Gastroesophageal sphincter (tissue), 4 donors: ENCODE results near the gene ZKSCAN4. TPM values are rescaled to one million over a fixed set of nuclear protein-coding genes. Genes with fewer than 3 reads are reported as not detected.

Experiments
- ATAC-seq: fragments of 150-250 bp; one replicate; pipeline ENCODE4 v1.9.1; 2016; ENCODE audit warnings: mild to moderate bottlenecking, moderate library complexity
- H3K27ac ChIP-seq, 4 donors: fragments of 200-600 bp; sonication (generic) in 3 of 4; 1 replicate in 3 of 4; 2 replicates in 1 of 4; pipeline ENCODE4 v1.5.1; 2016 to 2019
- H3K27me3 ChIP-seq: fragments of 200-600 bp; sonication (generic); one replicate; pipeline ENCODE4 v1.5.1; 2019
- H3K36me3 ChIP-seq, 2 donors: fragments of 200-600 bp; sonication (generic); one replicate each; pipeline ENCODE4 v1.5.1; 2019; ENCODE audit warnings: control low read depth in 1 of 2
- H3K4me1 ChIP-seq, 3 donors: fragments of 200-600 bp; sonication (generic); 1 replicate in 2 of 3; 2 replicates in 1 of 3; pipeline ENCODE4 v1.5.1; 2016 to 2019; ENCODE audit warnings: control low read depth in 2 of 3
- H3K4me3 ChIP-seq, 2 donors: fragments of 200-600 bp; sonication (generic); one replicate each; pipeline ENCODE4 v1.5.1; 2019; ENCODE audit warnings: mild to moderate bottlenecking in 1 of 2, moderate library complexity in 1 of 2
- H3K9me3 ChIP-seq, 3 donors: fragments of 200-600 bp; sonication (generic); one replicate each; pipeline ENCODE4 v1.5.1; 2017 to 2019; ENCODE audit warnings: control low read depth in 2 of 3
- EP300 ChIP-seq: sonication (generic); formaldehyde crosslinking; IDR thresholded peaks from one replicate; pipeline ENCODE4 v1.6.1; 2017; ENCODE audit warnings: antibody characterized with exemption, mild to moderate bottlenecking
- POLR2A ChIP-seq, 2 donors: fragments of 450-650 bp; IDR thresholded peaks; one replicate each; pipeline ENCODE4 v1.6.1; 2017; ENCODE audit warnings: antibody characterized with exemption in 2 of 2, mild to moderate bottlenecking in 2 of 2, moderate library complexity in 1 of 2
- POLR2AphosphoS5 ChIP-seq: sonication (generic); formaldehyde crosslinking; IDR thresholded peaks from one replicate; pipeline ENCODE4 v1.6.1; 2017; ENCODE audit warnings: antibody characterized with exemption
- WGBS, 2 donors: methylation state at CpG; one replicate each; pipeline ENCODE4 v1.1.5; 2018; ENCODE audit warnings: low coverage in 1 of 2; 5-methylcytosine and 5-hydroxymethylcytosine counted together
- total RNA-seq, 4 donors: library from RNA; depleted of rRNA; stranded (reverse); fragments of >200 nt; gene quantifications; one replicate each; pipeline ENCODE4 v1.1.0, GENCODE V29; 2016
- TF ChIP-seq, protein P1 (sequence below), 4 experiments: fragments of 200-600 bp in 2 of 4; fragments of 450-650 bp in 2 of 4; sonication (generic) in 1 of 4; IDR thresholded peaks; one replicate each; pipeline ENCODE4 v1.5.1; 2017 to 2019; ENCODE audit warnings: antibody characterized with exemption in 4 of 4, mild to moderate bottlenecking in 2 of 4, moderate library complexity in 2 of 4

ZKSCAN4 gene
- total RNA-seq, 4 donors from 2014 or later, result 3.2 to 6.4 (median 5.0) TPM

DNA sequence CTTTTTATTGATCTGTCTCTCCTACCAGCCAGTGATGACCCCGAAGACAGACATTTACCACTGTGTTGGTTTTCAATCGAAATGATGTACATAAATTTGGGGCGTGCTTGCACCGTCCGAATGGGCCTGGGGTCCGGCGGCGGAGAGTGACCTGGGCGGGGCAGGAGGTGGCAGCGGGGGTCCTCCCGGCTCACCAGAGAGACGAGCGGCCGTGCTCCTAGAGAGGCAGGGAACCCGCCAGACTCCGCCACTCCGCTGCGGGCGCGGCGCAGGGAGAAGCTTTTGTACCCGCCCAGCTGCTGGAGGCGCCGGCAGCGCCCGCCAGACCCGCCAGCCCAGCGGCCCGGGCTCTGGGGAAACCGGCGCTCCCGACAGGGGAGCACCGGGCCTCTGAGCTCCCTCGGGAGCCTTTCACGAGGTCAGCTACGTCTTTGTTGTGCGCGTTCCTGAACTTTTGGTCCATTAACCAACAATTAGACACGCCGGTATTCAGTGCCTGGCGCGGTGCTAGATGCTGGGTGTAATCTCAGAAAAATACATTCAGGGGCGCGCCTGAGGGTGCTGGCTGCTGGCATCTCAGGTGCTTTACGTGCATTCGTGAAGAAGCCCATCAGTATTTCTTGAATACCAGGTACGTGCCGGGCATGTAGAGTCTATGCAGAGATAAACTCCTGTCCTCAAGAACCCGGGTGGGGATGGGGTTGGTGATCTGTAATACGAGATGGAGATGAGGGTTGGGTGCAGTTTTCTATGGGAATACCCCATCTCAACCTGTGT is 29.4 kb upstream of the ZKSCAN4 start, which contains the start of gene PGBD1:
Gene PGBD1 (plus strand): TSS at position 285 of the 777 bp plus-strand sequence. CDS start 2,242 bp downstream, outside the sequence.
- H3K4me1 ChIP-seq, result peaks cover 0 to 21% (median 2%) of the 10 kb centered on the region in 3 donors
- TF ChIP-seq, protein P1, sequence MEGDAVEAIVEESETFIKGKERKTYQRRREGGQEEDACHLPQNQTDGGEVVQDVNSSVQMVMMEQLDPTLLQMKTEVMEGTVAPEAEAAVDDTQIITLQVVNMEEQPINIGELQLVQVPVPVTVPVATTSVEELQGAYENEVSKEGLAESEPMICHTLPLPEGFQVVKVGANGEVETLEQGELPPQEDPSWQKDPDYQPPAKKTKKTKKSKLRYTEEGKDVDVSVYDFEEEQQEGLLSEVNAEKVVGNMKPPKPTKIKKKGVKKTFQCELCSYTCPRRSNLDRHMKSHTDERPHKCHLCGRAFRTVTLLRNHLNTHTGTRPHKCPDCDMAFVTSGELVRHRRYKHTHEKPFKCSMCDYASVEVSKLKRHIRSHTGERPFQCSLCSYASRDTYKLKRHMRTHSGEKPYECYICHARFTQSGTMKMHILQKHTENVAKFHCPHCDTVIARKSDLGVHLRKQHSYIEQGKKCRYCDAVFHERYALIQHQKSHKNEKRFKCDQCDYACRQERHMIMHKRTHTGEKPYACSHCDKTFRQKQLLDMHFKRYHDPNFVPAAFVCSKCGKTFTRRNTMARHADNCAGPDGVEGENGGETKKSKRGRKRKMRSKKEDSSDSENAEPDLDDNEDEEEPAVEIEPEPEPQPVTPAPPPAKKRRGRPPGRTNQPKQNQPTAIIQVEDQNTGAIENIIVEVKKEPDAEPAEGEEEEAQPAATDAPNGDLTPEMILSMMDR (IDR thresholded peaks at IDR 0.05), result peak in 1 of 4 experiments; percentile 20
- TF ChIP-seq EP300 (no peak), POLR2AphosphoS5 (peak; percentile 59), POLR2A (IDR thresholded peaks at IDR 0.05) (peak; percentile 32 to 39)
- H3K36me3 ChIP-seq, result peaks cover 0 to 44% of the 10 kb centered on the region in 2 donors
- peak within 1 kb of the TSS; percentile 71 to 85 for H3K4me3 ChIP-seq
- peak; percentile 90 for ATAC-seq
- 0 to 5% methylated on average over 2 to 3 of the region's 50 CpGs for WGBS, 2 donors
- no peaks in the 10 kb centered on the region for H3K9me3 ChIP-seq
- no peaks in the 10 kb centered on the region for H3K27me3 ChIP-seq
- H3K27ac ChIP-seq, result peak within 1 kb of the TSS in 3 of 4 donors; percentile 75 to 78 (median 77)

DNA sequence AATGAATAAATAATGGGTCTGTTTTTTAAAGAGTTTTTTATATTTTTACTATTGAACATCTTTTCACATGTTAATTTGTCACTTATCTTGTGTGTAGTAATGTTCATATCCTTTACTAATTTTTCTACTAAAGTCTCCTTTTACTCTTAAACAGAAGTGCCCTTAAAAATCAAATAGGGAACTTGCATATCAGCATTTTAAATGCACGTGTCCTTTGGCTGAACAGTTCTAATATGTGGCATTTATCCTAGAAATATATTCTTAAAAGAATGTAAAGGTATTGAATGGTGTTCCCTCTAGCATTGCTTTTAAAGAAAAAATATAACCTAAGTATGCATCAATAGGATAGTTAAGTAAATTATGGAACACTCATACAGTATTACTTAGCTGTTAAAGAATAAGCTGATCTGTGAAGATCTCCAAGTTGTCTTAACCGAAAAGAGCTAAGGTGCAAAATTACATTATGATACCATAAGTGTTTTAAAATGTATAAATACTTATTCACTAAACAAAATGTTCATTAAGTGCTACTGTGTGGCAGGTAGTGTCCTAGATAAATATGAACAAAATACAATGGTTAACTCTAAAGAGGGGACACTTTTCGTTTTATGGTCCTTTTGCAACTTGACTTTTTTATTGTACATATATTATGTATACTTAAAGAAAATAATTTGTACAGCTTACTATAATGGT is 28.7 kb upstream of the ZKSCAN4 start:
- Histone ChIP-seq H3K4me1 (peaks cover 0 to 21% (median 2%) of the 10 kb centered on the region in 3 donors), H3K36me3 (peaks cover 0 to 44% of the 10 kb centered on the region in 2 donors), H3K9me3 (no peaks in the 10 kb centered on the region), H3K27ac (peak overlapping the region in 3 of 4 donors; percentile 75 to 78 (median 77)), H3K4me3 (peak overlapping the region; percentile 71 to 85), H3K27me3 (no peaks in the 10 kb centered on the region)
- ATAC-seq, result no peak
- WGBS, 2 donors, result 32 to 34% methylated on average over 3 of the region's 3 CpGs
- TF ChIP-seq EP300, result no peak
- no peak for TF ChIP-seq POLR2A (IDR thresholded peaks at IDR 0.05)
- TF ChIP-seq POLR2AphosphoS5, result no peak
- TF ChIP-seq, protein P1 (IDR thresholded peaks at IDR 0.05), result no peak

DNA sequence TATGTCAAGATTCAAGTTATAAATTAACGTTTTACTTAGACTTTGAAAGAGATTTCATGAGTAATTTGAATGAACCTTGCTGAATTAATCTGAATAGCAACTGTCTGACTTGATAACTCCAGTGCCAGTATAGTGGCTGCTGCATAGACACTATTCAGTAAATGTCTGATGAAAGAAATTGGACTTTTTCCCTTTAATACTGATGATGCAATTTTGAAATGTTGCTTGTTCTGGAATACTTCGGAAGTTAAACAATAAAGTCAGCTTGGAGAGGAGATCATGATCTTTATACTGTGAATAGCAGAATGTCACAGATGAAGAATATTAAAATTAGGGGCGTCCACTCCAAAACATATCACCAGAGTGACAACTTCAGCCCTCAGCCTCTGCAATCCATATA is 25.7 kb upstream of the ZKSCAN4 start:
- Histone ChIP-seq H3K27me3 (no peaks in the 10 kb centered on the region), H3K4me3 (no peak overlapping the region), H3K4me1 (peaks cover 0 to 19% (median 2%) of the 10 kb centered on the region in 3 donors), H3K27ac (no peak overlapping the region), H3K9me3 (no peaks in the 10 kb centered on the region), H3K36me3 (peaks cover 4 to 49% of the 10 kb centered on the region in 2 donors)
- no peak for TF ChIP-seq POLR2AphosphoS5
- no peak for TF ChIP-seq EP300
- no peak for TF ChIP-seq POLR2A (IDR thresholded peaks at IDR 0.05)
- TF ChIP-seq, protein P1 (IDR thresholded peaks at IDR 0.05), result no peak
- WGBS, 2 donors, result 51 to 78% methylated on average over 3 of the region's 3 CpGs
- no peak for ATAC-seq

DNA sequence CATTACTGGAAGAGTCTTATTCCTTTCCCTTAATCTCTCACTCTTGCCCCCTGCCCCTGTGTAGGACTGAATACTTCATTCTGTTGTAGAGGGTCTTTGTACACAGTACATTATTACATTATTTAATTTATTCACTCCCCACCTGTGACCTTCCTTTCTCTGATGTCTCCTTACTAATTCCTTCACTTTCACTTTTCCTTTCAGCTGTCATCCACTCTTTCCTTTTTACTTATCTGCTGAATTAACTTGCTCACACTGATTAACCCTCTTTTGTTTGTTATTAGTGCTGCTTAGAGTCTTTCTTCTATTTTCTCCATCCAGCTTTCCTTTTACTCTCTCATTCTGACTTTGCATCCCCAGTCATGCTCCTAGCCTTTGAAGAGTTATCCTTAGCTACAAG is 22.8 kb upstream of the ZKSCAN4 start:
- Histone ChIP-seq H3K36me3 (peaks cover 4 to 61% of the 10 kb centered on the region in 2 donors), H3K27ac (no peak overlapping the region), H3K4me3 (no peak overlapping the region), H3K9me3 (no peaks in the 10 kb centered on the region), H3K4me1 (no peaks in the 10 kb centered on the region), H3K27me3 (no peaks in the 10 kb centered on the region)
- TF ChIP-seq POLR2A (IDR thresholded peaks at IDR 0.05) (no peak), POLR2AphosphoS5 (no peak), EP300 (no peak)
- TF ChIP-seq, protein P1 (IDR thresholded peaks at IDR 0.05), result no peak
- ATAC-seq, result no peak
